H7 (cell line): Measurements from ENCODE around the gene DUOXA2. TPM values are rescaled to one million over a fixed set of nuclear protein-coding genes. Genes with fewer than 3 reads are reported as not detected.
A peak's percentile ranks its signal among the peaks of the same experiment; 100 is the strongest.

Experiments
- DNase-seq: peaks from one replicate; pipeline ENCODE4 v3.0.0; 2012
- H3K27me3 ChIP-seq: 2 replicates; pipeline ENCODE4 v1.6.0; 2011; ENCODE audit warnings: mild to moderate bottlenecking, low read length; ENCODE audit not compliant: control insufficient read depth, insufficient read depth
- H3K36me3 ChIP-seq: replicated peaks from 2 replicates; pipeline ENCODE4 v1.5.1; 2011; ENCODE audit warnings: low read length; ENCODE audit not compliant: control insufficient read depth, insufficient read depth
- H3K4me3 ChIP-seq: 2 replicates; pipeline ENCODE4 v1.5.1; 2011; ENCODE audit warnings: low read depth, mild to moderate bottlenecking, control low read depth, low read length, moderate library complexity; ENCODE audit not compliant: insufficient read depth
- total RNA-seq: library from RNA; depleted of rRNA; stranded (reverse); fragments of >200 nt; shearing (Covaris generic); gene quantifications from 2 replicates; pipeline ENCODE4 v1.2.3, GENCODE V29; 2014; rRNA removed

Gene DUOXA2
- total RNA-seq, 1 experiment from 2014 or later, result not detected

GRCh38 chr15:45165536-45165935 lies 51.4 kb downstream of the DUOXA2 start:
- Histone ChIP-seq H3K27me3 (no peaks in the 10 kb centered on the region), H3K36me3 (no peaks in the 10 kb centered on the region; the same call in 1 of the 2 replicates), H3K4me3 (no peak overlapping the region)
- no peak for DNase-seq

- DNase-seq, result peak; percentile 94
- Histone ChIP-seq H3K27me3 (no peaks in the 10 kb centered on the region), H3K4me3 (peak overlapping the region; percentile 44), H3K36me3 (no peaks in the 10 kb centered on the region; the same call in none of the 2 replicates)
These were observed 52.9 kb downstream of the DUOXA2 start for GRCh38 chr15:45166834-45167630.

- Histone ChIP-seq H3K27me3 (no peaks in the 10 kb centered on the region), H3K4me3 (peak overlapping the region; percentile 44), H3K36me3 (no peaks in the 10 kb centered on the region; the same call in none of the 2 replicates)
- no peak for DNase-seq
These were observed 53.6 kb downstream of the DUOXA2 start for GRCh38 chr15:45167631-45168205.

Other genes starting within 250 kb of the DUOXA2 start
- not detected in 2 replicates for gene TERB2, start 157.6 kb upstream of the DUOXA2 start, total RNA-seq
- gene SORD, start 91.1 kb upstream of the DUOXA2 start, total RNA-seq, result 53.1 and 58.4 TPM in 2 replicates
- gene DUOX2, start 154 bp upstream of the DUOXA2 start, total RNA-seq, result 0.15 TPM in 1 of 2 replicates, not detected in the other
- gene DUOXA1, start 15.6 kb downstream of the DUOXA2 start, total RNA-seq, result 0.07 TPM in 1 of 2 replicates, not detected in the other
- 0.24 and 0.37 TPM in 2 replicates for gene DUOX1, start 15.7 kb downstream of the DUOXA2 start, total RNA-seq
- 40.0 and 56.4 TPM in 2 replicates for gene SHF, start 73.6 kb downstream of the DUOXA2 start, total RNA-seq
- gene SLC28A2, start 137.9 kb downstream of the DUOXA2 start, total RNA-seq, result 0.15 TPM in 1 of 2 replicates, not detected in the other